GM12874 (cell line): ENCODE data around the gene CTRL.

Experiments
- TF ChIP-seq, protein P1 (sequence below): IDR thresholded peaks from 2 replicates; pipeline ENCODE4 v1.5.1; 2011; ENCODE audit warnings: low read depth, mild to moderate bottlenecking, control low read depth, low read length, moderate library complexity; ENCODE audit not compliant: insufficient read depth

CTRL gene

DNA sequence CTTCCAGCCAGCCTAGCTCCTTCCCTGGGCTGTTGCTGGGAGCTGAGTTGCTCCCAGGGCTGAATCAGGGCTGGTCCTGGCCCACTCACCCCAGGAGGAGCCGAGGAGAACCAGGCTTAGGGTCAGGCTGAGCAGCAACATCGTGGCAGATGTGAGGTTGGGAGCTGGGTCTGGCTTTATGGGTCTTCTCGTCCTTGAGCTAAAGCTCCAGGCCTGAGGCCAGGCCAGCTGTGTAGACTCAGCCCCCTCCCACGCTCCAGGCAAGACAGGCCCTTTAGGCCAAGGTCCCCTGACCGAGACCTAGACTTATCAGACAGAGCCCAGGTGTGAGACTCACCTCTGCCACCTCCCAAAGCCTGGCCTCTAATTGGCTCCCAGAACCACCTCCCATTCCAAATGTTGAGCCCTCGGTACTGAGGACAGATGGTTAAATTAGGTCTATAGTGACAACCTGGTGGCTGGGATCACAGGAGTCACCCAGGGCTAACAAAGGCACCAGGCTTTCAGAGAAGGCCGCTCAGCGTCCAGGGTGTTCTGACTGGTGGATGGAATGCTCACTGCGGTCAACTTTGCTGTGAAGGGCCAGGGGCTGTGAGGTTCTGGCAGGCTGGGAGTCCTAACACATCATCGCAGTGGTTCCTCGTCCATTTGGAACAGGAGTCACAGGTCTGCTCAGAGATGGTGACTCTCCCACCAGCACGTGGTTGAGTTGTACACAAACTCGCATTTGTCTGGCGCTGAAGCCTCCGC lies at the start of gene CTRL:
Gene CTRL, minus strand, starts transcription at position 151 of the 750 bp plus-strand sequence. Its CDS starts 10 bp downstream, at position 141.
- TF ChIP-seq, protein P1, sequence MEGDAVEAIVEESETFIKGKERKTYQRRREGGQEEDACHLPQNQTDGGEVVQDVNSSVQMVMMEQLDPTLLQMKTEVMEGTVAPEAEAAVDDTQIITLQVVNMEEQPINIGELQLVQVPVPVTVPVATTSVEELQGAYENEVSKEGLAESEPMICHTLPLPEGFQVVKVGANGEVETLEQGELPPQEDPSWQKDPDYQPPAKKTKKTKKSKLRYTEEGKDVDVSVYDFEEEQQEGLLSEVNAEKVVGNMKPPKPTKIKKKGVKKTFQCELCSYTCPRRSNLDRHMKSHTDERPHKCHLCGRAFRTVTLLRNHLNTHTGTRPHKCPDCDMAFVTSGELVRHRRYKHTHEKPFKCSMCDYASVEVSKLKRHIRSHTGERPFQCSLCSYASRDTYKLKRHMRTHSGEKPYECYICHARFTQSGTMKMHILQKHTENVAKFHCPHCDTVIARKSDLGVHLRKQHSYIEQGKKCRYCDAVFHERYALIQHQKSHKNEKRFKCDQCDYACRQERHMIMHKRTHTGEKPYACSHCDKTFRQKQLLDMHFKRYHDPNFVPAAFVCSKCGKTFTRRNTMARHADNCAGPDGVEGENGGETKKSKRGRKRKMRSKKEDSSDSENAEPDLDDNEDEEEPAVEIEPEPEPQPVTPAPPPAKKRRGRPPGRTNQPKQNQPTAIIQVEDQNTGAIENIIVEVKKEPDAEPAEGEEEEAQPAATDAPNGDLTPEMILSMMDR, result no peak

GRCh38 chr16:67979955-67980678 lies 48.5 kb upstream of the CTRL start, which contains the start of gene DPEP3:
DPEP3 (minus strand) TSS chr16:67980499; CDS start chr16:67980380, 119 bp downstream.
- TF ChIP-seq, protein P1, result peak; percentile 93

DNA sequence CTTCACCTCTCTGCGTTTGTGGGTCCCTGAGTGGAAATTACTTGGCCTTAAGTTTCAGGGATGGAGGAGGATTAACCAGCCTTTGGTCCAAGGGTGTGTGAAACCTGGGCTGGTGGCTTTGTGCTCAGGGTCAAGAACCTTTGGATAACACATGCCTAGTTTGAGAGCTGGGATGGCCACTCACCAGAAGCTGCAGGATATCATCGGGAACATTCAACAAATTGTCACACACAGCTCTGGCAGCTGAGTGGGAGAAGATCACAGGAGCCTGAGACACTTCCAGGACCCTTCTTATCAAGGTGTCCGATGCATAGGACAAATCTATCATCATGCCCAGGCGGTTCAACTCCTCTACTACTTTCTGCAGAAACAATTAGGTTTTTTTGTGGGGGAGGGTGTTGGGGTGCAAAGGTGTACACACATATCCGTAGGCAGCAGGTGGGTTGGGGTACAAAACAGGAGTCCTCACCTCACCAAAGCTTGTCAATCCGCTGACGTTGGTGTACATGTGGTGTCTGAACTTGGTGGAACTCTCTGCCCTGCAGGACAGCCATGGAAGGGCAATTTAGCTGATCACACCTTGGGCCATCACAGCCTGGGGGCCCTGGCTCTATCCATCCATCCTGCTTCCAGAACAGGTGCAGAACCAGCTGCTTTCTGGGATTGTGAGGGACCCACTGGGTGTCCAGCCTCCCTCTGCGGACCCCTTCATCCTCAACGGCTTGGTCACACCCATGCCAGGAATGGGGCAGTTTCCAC lies 46.0 kb upstream of the CTRL start:
- TF ChIP-seq, protein P1, result no peak

DNA sequence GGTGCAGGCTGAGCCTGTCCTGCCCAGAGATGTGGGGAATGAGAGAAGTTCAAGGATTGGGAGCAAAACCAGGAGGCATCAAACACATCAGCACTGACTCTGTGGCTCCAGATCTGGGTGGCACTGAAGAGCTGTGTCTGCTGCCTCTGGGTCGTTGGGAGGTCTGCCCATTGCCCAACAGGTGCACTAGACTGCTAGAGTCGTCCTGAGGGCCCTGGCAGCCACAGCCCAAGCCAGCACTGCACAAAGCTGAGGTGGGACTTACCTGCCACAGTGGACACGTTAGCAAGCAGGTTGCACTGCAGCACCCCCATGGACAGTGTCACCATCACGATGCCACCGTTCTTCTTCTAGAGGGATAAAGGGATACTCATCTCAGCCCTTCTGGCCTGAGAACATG lies 45.3 kb upstream of the CTRL start:
- TF ChIP-seq, protein P1, result no peak

- TF ChIP-seq, protein P1, result no peak
These were observed 44.5 kb upstream of the CTRL start for GRCh38 chr16:67976205-67976604.

GRCh38 chr16:67975321-67976105 lies 43.9 kb upstream of the CTRL start:
- TF ChIP-seq, protein P1, result no peak
